ENCODE measurements around the gene PRR29. TPM values are rescaled to one million over a fixed set of nuclear protein-coding genes. Genes with fewer than 3 reads are reported as not detected.

Gene PRR29
- under 1 TPM in 1 of 2 donors, not detected in 1; 0.16 TPM for total RNA-seq

GRCh38 chr17:63998050-63998720 is at the start of gene PRR29:
PRR29 (plus strand) TSS chr17:63998351; CDS start chr17:63998365, 14 bp downstream.
- Histone ChIP-seq H3K27ac (no peak within 1 kb of the TSS), H3K36me3 (no peaks in the 10 kb centered on the region), H3K9me3 (no peaks in the 10 kb centered on the region), H3K4me1 (no peaks in the 10 kb centered on the region), H3K4me3 (peak within 1 kb of the TSS; percentile 46), H3K27me3 (peaks cover 5% of the 10 kb centered on the region), H3K9ac (ENCODE audit: low read depth in 2 of 2, low read length in 2 of 2) (peak within 1 kb of the TSS; percentile 20 to 34)
- TF ChIP-seq, protein P1, sequence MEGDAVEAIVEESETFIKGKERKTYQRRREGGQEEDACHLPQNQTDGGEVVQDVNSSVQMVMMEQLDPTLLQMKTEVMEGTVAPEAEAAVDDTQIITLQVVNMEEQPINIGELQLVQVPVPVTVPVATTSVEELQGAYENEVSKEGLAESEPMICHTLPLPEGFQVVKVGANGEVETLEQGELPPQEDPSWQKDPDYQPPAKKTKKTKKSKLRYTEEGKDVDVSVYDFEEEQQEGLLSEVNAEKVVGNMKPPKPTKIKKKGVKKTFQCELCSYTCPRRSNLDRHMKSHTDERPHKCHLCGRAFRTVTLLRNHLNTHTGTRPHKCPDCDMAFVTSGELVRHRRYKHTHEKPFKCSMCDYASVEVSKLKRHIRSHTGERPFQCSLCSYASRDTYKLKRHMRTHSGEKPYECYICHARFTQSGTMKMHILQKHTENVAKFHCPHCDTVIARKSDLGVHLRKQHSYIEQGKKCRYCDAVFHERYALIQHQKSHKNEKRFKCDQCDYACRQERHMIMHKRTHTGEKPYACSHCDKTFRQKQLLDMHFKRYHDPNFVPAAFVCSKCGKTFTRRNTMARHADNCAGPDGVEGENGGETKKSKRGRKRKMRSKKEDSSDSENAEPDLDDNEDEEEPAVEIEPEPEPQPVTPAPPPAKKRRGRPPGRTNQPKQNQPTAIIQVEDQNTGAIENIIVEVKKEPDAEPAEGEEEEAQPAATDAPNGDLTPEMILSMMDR (IDR thresholded peaks at IDR 0.05): no peak
- DNase-seq: peak; percentile 56
- intact Hi-C loops (cut with DNase I): no loop called here

GRCh38 chr17:63948521-63948920 is 49.6 kb upstream of the PRR29 start:
- Histone ChIP-seq H3K4me1 (no peaks in the 10 kb centered on the region), H3K9me3 (no peaks in the 10 kb centered on the region), H3K36me3 (no peaks in the 10 kb centered on the region), H3K27ac (no peak overlapping the region), H3K9ac (ENCODE audit: low read depth in 2 of 2, low read length in 2 of 2) (no peak overlapping the region), H3K4me3 (no peak overlapping the region), H3K27me3 (no peaks in the 10 kb centered on the region)
- DNase-seq: no peak
- intact Hi-C loops (cut with DNase I): no loop called here
- TF ChIP-seq, protein P1 (IDR thresholded peaks at IDR 0.05): no peak

DNA sequence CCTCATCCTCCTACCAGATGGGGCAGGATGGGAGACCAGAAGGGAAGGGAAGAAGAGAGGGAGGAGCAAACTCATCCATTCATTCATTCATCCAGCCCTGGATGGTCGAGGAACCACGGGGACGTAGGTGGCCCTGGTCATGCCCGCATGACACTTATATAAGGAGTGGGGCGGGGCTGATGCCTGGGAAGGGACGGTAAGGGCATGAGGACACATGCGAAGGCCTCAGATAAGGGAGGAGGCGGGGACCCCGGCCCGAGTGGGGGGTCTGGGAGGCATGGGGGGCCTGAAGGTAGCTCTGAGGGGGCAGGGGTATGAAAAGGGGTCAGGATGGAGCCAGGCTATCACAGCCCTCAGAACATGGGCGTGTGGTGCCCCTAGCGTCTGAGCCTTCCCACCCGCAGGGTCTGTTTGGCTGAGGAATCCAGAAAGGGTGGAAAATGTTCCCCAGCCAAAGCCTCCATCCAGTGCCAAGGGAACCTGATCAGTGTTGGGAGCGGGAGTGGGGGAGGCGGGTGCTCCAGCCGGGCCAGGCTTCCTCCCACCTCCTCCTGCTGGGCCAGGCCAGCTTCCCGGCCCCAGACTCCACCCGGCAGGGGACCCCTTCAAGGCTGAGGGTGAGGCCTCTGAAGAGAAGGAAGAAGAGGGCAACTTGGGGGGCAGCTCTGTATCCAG is 48.4 kb upstream of the PRR29 start:
- TF ChIP-seq, protein P1 (IDR thresholded peaks at IDR 0.05): no peak

DNA sequence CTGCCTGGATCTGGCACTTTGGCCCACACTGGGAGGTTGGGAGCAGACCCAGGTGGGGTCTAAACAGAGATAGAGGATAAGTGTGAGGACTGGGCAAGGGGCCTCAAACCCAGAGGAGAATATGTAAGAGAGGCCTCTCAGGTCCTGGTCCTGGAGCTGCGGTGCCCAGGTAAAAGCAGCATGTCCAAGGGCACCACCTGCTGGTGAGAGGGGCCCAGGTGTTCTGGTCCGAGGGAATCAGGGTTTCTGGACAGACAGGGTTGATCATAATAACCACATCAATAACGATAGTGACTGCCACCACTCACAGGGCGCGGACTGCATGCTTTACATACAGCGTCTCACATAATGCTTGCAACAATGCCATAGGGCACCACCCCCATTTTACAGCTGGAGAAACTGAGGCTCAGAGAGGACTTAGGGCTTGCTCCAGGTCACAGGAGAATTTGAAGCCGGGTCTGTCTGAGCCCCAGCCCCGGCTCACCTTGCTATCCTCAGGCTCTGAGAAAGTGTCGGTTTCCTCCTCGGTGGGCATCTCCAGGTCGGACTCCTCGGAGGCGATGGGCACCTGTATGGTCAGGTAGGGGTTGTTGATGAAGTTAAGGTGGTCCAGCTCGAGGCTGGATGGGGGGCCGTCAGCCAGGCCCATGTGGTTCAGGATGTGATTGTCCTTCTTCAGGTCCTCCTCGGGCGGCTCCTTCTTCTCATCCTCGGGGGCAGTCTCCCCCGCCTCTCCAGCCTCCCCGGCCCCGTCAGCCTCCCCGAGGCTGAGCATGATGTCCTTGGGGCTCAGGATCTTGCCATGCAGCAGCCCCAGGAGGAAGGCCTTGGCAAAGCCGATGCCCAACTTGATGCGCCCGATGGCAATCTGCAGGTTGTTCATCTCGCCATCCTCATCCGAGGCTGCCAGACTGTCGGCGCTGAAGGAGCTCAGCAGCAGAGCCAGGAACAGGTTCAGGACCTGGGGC is 46.9 kb upstream of the PRR29 start:
- intact Hi-C loops (cut with DNase I): no loop called here
- no peaks in the 10 kb centered on the region for H3K36me3 ChIP-seq
- H3K27me3 ChIP-seq: no peaks in the 10 kb centered on the region
- TF ChIP-seq, protein P1 (IDR thresholded peaks at IDR 0.05): peak; percentile 51
- no peaks in the 10 kb centered on the region for H3K9me3 ChIP-seq
- DNase-seq: peak; percentile 68
- H3K27ac ChIP-seq: no peak overlapping the region
- H3K4me1 ChIP-seq: no peaks in the 10 kb centered on the region
- H3K9ac ChIP-seq (ENCODE audit: low read depth in 2 of 2, low read length in 2 of 2): no peak overlapping the region
- no peak overlapping the region for H3K4me3 ChIP-seq

More for the DNA sequence above, 48.4 kb upstream of the PRR29 start:
- no peaks in the 10 kb centered on the region for H3K4me1 ChIP-seq
- intact Hi-C loops (cut with DNase I): no loop called here
- no peaks in the 10 kb centered on the region for H3K27me3 ChIP-seq
- no peaks in the 10 kb centered on the region for H3K9me3 ChIP-seq
- no peaks in the 10 kb centered on the region for H3K36me3 ChIP-seq
- H3K4me3 ChIP-seq: no peak overlapping the region
- no peak for DNase-seq
- no peak overlapping the region for H3K9ac ChIP-seq (ENCODE audit: low read depth in 2 of 2, low read length in 2 of 2)
- no peak overlapping the region for H3K27ac ChIP-seq

DNA sequence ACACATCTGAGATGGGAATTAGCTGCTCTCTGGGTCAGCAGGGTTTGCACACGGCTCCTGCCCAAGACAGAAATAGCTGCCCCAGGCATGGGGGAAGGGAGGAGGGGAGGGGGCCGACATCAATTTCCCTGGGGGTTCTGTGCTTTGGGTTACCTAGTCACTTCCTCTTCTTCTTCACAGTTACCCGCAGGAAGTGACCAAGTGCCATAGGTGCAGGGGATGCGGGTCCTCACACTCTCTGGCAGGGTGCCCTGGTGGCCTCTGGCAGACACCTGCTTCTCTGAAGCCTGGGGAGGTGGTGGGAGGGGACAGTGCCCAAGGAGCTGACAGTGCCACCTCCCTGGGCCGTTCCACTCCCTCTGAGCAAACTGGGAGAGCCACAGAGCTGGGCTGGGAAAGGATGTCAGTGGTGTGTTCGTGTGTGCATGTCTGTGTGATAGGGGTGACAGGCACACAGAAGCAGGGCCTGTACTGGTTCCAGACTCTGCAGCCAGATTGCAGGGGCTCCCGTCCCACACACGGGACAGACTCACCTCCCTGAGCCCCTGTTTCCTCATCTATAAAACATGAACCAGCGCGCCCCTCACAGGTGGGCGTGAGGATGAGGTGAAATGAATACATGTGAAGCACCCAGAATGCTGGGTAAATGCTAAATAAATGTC is 43.6 kb upstream of the PRR29 start:
- Histone ChIP-seq H3K36me3 (no peaks in the 10 kb centered on the region), H3K27ac (no peak overlapping the region), H3K27me3 (no peaks in the 10 kb centered on the region), H3K9me3 (no peaks in the 10 kb centered on the region), H3K4me3 (no peak overlapping the region), H3K9ac (ENCODE audit: low read depth in 2 of 2, low read length in 2 of 2) (no peak overlapping the region), H3K4me1 (no peaks in the 10 kb centered on the region)
- intact Hi-C loops (cut with DNase I): no loop called here
- TF ChIP-seq, protein P1 (IDR thresholded peaks at IDR 0.05): no peak
- DNase-seq: no peak
